K562 (cell line): ENCODE results near the gene BLOC1S4. TPM values are rescaled to one million over a fixed set of nuclear protein-coding genes. Genes with fewer than 3 reads are reported as not detected.
A peak's percentile ranks its signal among the peaks of the same experiment; 100 is the strongest.

ENCODE experiments used
- ADNP ChIP-seq: fragments of 200-800 bp; sonication (Bioruptor generic); IDR thresholded peaks from 2 replicates; pipeline ENCODE4 v1.6.1; 2016; ENCODE audit warnings: missing genetic modification characterization, missing compliant biosample characterization
- ASH1L ChIP-seq: fragments of 450-650 bp; IDR thresholded peaks from 2 replicates; pipeline ENCODE4 v1.6.1; 2018; ENCODE audit warnings: borderline replicate concordance, mild to moderate bottlenecking, low read depth; ENCODE audit not compliant: partially characterized antibody
- CBX3 ChIP-seq, 2 experiments: IDR thresholded peaks; 1 replicate in 1 of 2; 2 replicates in 1 of 2; pipeline ENCODE4 v1.6.1; 2012; ENCODE audit warnings: inconsistent platforms in 2 of 2, low read length in 2 of 2, borderline replicate concordance in 1 of 2, control low read depth in 1 of 2
- DNMT1 ChIP-seq: fragments of 450-650 bp; IDR thresholded peaks from 2 replicates; pipeline ENCODE4 v1.6.1; 2016; ENCODE audit warnings: antibody characterized with exemption, mild to moderate bottlenecking
- GABPB1 ChIP-seq: sonication (generic); formaldehyde crosslinking; IDR thresholded peaks from 2 replicates; pipeline ENCODE4 v1.8.0; 2022; ENCODE audit warnings: mild to moderate bottlenecking, missing genetic modification reagents
- HDAC2 ChIP-seq: fragments of 450-650 bp; IDR thresholded peaks from 2 replicates; pipeline ENCODE4 v1.6.1; 2016; ENCODE audit warnings: mild to moderate bottlenecking
- HDAC3 ChIP-seq: fragments of 450-650 bp; IDR thresholded peaks from 2 replicates; pipeline ENCODE4 v1.6.1; 2018; ENCODE audit warnings: borderline replicate concordance, mild to moderate bottlenecking, moderate library complexity; ENCODE audit not compliant: partially characterized antibody
- HDAC6 ChIP-seq: IDR thresholded peaks from 2 replicates; pipeline ENCODE4 v1.6.1; 2012; ENCODE audit warnings: low read depth, mild to moderate bottlenecking, control low read depth, inconsistent platforms, low read length, moderate library complexity
- HDGF ChIP-seq: fragments of 450-650 bp; IDR thresholded peaks from 2 replicates; pipeline ENCODE4 v1.6.1; 2016
- IRF2 ChIP-seq: sonication (generic); formaldehyde crosslinking; IDR thresholded peaks from 2 replicates; pipeline ENCODE4 v1.8.1; 2022; ENCODE audit warnings: mild to moderate bottlenecking, missing genetic modification reagents
- L3MBTL2 ChIP-seq: fragments of 450-650 bp; IDR thresholded peaks from 2 replicates; pipeline ENCODE4 v1.6.1; 2016; ENCODE audit warnings: mild to moderate bottlenecking, moderate library complexity
- MTA3 ChIP-seq: fragments of 450-650 bp; formaldehyde crosslinking; IDR thresholded peaks from 2 replicates; pipeline ENCODE4 v1.6.1; 2017; ENCODE audit warnings: mild to moderate bottlenecking, borderline replicate concordance
- NCOR1 ChIP-seq: fragments of 450-650 bp; IDR thresholded peaks from 2 replicates; pipeline ENCODE4 v1.6.1; 2016; ENCODE audit warnings: mild to moderate bottlenecking, moderate library complexity
- NFATC3 ChIP-seq: fragments of 450-650 bp; IDR thresholded peaks from 2 replicates; pipeline ENCODE4 v1.6.1; 2017; ENCODE audit warnings: mild to moderate bottlenecking
- PCBP1 ChIP-seq: fragments of 200-400 bp; formaldehyde crosslinking; IDR thresholded peaks from 2 replicates; pipeline ENCODE4 v1.6.1; 2018; ENCODE audit warnings: mild to moderate bottlenecking, low read depth, low read length; ENCODE audit not compliant: poor library complexity, severe bottlenecking
- PHF20 ChIP-seq: fragments of 450-650 bp; IDR thresholded peaks from 2 replicates; pipeline ENCODE4 v1.6.1; 2018; ENCODE audit not compliant: partially characterized antibody
- RAD21 ChIP-seq, 2 experiments: fragments of 250-450 bp in 1 of 2; fragments of 450-650 bp in 1 of 2; sonication (Bioruptor Pico) in 1 of 2; formaldehyde crosslinking in 1 of 2; IDR thresholded peaks in 1 of 2; conservative IDR thresholded peaks in 1 of 2; 2 replicates each; pipeline versions ENCODE4 v1.4.0 to v1.8.0; 2020 to 2022; ENCODE audit warnings: mild to moderate bottlenecking in 2 of 2, moderate library complexity in 1 of 2
- RFX5 ChIP-seq: IDR thresholded peaks from 2 replicates; pipeline ENCODE4 v1.6.1; 2011; ENCODE audit warnings: low read depth, mild to moderate bottlenecking, improper control_type of control experiment, low read length
- SMARCA5 ChIP-seq: fragments of 450-650 bp; IDR thresholded peaks from 2 replicates; pipeline ENCODE4 v1.6.1; 2016
- TFAM ChIP-seq: fragments of 250-450 bp; sonication (Bioruptor Pico); conservative IDR thresholded peaks from 2 replicates; pipeline ENCODE4 v1.5.0; 2021; ENCODE audit warnings: mild to moderate bottlenecking, moderate library complexity
- ZC3H11A ChIP-seq: IDR thresholded peaks from 2 replicates; pipeline ENCODE4 v1.6.1; 2012; ENCODE audit warnings: low read depth, low read length, improper control_type of control experiment
- ZNF24 ChIP-seq: fragments of 450-650 bp; IDR thresholded peaks from 2 replicates; pipeline ENCODE4 v1.6.1; 2016
- ZNF263 ChIP-seq: sonication (generic); formaldehyde crosslinking; IDR thresholded peaks from 2 replicates; pipeline ENCODE4 v1.8.0; 2022; ENCODE audit warnings: mild to moderate bottlenecking, missing genetic modification reagents, borderline replicate concordance
- ZNF354B ChIP-seq: fragments of 250-450 bp; sonication (Bioruptor Pico); IDR thresholded peaks from 2 replicates; pipeline ENCODE4 v1.4.0; 2020
- polyA plus RNA-seq, 8 experiments: library from polyadenylated mRNA; depleted of rRNA in 4 of 8; stranded (reverse) in 5 of 8; unstranded in 3 of 8; fragments of >200 nt; fragmentation: Nextera tagmentation in 2 of 8; fragmentation: Illumina TruSeq in 1 of 8; extraction: Ambion mirVana in 2 of 8; extraction: Trizol in 1 of 8; gene quantifications; 2 replicates each; pipeline versions ENCODE4 v1.2.1 to v1.2.3, GENCODE V29; 2011 to 2014; ENCODE audit warnings: inconsistent platforms in 1 of 8, missing spikeins in 1 of 8
- total RNA-seq, 7 experiments: library from RNA; depleted of rRNA in 6 of 7; stranded (reverse); fragments of >200 nt in 6 of 7; fragmentation: Illumina TruSeq in 2 of 7; extraction: Trizol in 2 of 7; gene quantifications; 2 replicates each; pipeline versions ENCODE4 v1.2.1 to v1.2.3, GENCODE V29; 2011 to 2021; ENCODE audit warnings: low replicate concordance in 1 of 7
- TF ChIP-seq, protein P1 (sequence below): fragments of 450-650 bp; IDR thresholded peaks from 2 replicates; pipeline ENCODE4 v1.7.0; 2016; ENCODE audit warnings: borderline replicate concordance
- TF ChIP-seq, protein P2 (sequence below): fragments of 250-450 bp; sonication (Bioruptor Pico); IDR thresholded peaks from 2 replicates; pipeline ENCODE4 v1.8.0; 2021; ENCODE audit warnings: moderate library complexity, mild to moderate bottlenecking, inconsistent platforms
- TF ChIP-seq, protein P3 (sequence below): fragments of 450-650 bp; IDR thresholded peaks from 2 replicates; pipeline ENCODE4 v1.6.1; 2018; ENCODE audit warnings: mild to moderate bottlenecking, low read depth; ENCODE audit not compliant: partially characterized antibody

BLOC1S4 gene
- total and polyA plus RNA-seq, 9 of the 15 experiments (the other 6 are each of a cell fraction or from before 2014, with no cell fraction given): 3.1 to 31.6 (median 11.2) TPM

DNA sequence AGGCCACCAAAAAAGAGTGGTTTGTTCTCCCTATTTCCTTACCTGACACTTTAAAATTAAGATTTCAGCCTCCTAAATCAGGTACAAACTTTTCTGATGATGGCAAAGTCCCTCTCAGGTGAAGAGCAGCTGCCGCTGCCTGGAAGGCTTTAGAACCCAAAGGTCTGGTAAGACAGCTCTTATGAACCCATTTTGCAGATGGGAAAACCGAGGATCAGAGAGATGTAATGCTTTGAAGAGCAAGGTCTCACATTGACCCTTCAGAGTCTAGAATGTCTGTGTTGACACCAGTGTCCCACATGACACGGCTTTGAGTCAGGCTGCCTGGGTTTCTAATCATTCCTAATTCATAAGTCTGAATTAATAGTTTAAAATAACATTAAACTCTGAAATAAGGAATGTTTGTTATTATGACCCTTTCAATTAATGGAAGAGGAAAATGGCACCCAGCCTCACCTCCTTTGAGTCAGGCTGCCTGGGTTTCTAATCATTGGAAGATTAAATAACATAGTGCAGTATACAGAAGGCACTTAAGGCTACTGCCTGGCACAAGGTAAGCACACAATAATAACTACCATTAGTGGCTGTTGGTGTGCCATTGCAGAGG, 38.6 kb downstream of the BLOC1S4 start (continued):
- no peak for TF ChIP-seq RFX5
- no peak for TF ChIP-seq NCOR1
- peak; percentile 82 for TF ChIP-seq PHF20
- peak in 1 of 2 experiments; percentile 85; a peak in 2 of 3 replicates for TF ChIP-seq CBX3 (IDR thresholded peaks at IDR 0.05; ENCODE audit: borderline replicate concordance in 1 of 2, low read length in 2 of 2)
- TF ChIP-seq ZC3H11A: no peak
- TF ChIP-seq NFATC3: no peak
- 0 out of 2 replicates have a peak, but pooled peaks have one; percentile 50 for TF ChIP-seq HDGF
- TF ChIP-seq ADNP (tag): peak; percentile 99
- TF ChIP-seq HDAC3: peak; percentile 19
- TF ChIP-seq TFAM: no peak
- TF ChIP-seq, protein P1, sequence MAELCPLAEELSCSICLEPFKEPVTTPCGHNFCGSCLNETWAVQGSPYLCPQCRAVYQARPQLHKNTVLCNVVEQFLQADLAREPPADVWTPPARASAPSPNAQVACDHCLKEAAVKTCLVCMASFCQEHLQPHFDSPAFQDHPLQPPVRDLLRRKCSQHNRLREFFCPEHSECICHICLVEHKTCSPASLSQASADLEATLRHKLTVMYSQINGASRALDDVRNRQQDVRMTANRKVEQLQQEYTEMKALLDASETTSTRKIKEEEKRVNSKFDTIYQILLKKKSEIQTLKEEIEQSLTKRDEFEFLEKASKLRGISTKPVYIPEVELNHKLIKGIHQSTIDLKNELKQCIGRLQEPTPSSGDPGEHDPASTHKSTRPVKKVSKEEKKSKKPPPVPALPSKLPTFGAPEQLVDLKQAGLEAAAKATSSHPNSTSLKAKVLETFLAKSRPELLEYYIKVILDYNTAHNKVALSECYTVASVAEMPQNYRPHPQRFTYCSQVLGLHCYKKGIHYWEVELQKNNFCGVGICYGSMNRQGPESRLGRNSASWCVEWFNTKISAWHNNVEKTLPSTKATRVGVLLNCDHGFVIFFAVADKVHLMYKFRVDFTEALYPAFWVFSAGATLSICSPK: no peak
- no peak for TF ChIP-seq ZNF263
- no peak for TF ChIP-seq ASH1L
- no peak for TF ChIP-seq MTA3
- peak; percentile 42; the same call in 1 of the 2 replicates for TF ChIP-seq ZNF24
- no peak for TF ChIP-seq GABPB1 (CRISPR knock-in tag)
- no peak for TF ChIP-seq ZNF354B (CRISPR knock-in tag)
- no peak for TF ChIP-seq HDAC6
- no peak for TF ChIP-seq IRF2 (CRISPR knock-in tag)
- TF ChIP-seq SMARCA5: peak; percentile 93
- no peak for TF ChIP-seq RAD21 (CRISPR knock-in tag; conservative IDR thresholded peaks at IDR 0.05 in 1 of 2, IDR thresholded peaks at IDR 0.05 in 1 of 2)
- TF ChIP-seq HDAC2: peak; percentile 97
- no peak for TF ChIP-seq DNMT1
- TF ChIP-seq L3MBTL2: no peak
- TF ChIP-seq, protein P2, sequence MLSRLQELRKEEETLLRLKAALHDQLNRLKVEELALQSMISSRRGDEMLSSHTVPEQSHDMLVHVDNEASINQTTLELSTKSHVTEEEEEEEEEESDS (CRISPR knock-in tag): no peak
- no peak for TF ChIP-seq PCBP1
- TF ChIP-seq, protein P3, sequence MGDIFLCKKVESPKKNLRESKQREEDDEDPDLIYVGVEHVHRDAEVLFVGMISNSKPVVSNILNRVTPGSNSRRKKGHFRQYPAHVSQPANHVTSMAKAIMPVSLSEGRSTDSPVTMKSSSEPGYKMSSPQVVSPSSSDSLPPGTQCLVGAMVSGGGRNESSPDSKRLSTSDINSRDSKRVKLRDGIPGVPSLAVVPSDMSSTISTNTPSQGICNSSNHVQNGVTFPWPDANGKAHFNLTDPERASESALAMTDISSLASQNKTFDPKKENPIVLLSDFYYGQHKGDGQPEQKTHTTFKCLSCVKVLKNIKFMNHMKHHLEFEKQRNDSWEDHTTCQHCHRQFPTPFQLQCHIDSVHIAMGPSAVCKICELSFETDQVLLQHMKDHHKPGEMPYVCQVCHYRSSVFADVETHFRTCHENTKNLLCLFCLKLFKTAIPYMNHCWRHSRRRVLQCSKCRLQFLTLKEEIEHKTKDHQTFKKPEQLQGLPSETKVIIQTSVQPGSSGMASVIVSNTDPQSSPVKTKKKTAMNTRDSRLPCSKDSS: no peak
